ENCODE data around the gene LYST. TPM values are rescaled to one million over a fixed set of nuclear protein-coding genes. Genes with fewer than 3 reads are reported as not detected.
"Not testable (repeated sequence)": the region's sequence is repeated elsewhere in the genome, so short reads cannot be mapped to it uniquely, and the experiment has no call there.

The LYST gene
- 1 to 10 TPM; 2.9 to 6.6 (median 5.0) TPM for polyA plus RNA-seq
- long read RNA-seq, donor 1, result 0 reads
- long read RNA-seq, donor 2, result 0 reads
- long read RNA-seq, donor 3, result 0 reads
- long read RNA-seq, donor 4, result 0 reads
- long read RNA-seq, donor 5, result 0 reads
- long read RNA-seq, donor 6, result 0 reads
- long read RNA-seq, donor 7, result 0 reads
- long read RNA-seq, donor 8, result 0 reads
- long read RNA-seq, donor 9, partial matches to known transcripts, result 0 of 1 reads
- long read RNA-seq, donor 9, other reads (novel, unspliced or antisense), result 0 of 1 reads
- long read RNA-seq, donor 10, partial matches to known transcripts, result 0 of 1 reads
- long read RNA-seq, donor 10, other reads (novel, unspliced or antisense), result 0 of 1 reads

- WGBS, 3 donors, result 0% methylated on average over 58 to 71 of the region's 71 CpGs
- no peaks in the 10 kb centered on the region for H3K9me3 ChIP-seq (ENCODE audit: control insufficient read depth in 2 of 2, insufficient read depth in 1 of 2, low read depth in 1 of 2, low read length in 1 of 2)
- H3K4me3 ChIP-seq (ENCODE audit: low read depth in 1 of 3, low read length in 3 of 3), result peak within 1 kb of the TSS; percentile 83 to 95 (median 85)
- peak within 1 kb of the TSS; percentile 51 to 97 (median 77) for H3K27ac ChIP-seq (ENCODE audit: low read depth in 1 of 3, low read length in 2 of 3)
- no peaks in the 10 kb centered on the region for H3K27me3 ChIP-seq (ENCODE audit: control insufficient read depth in 3 of 3, insufficient read depth in 3 of 3, low read length in 3 of 3)
- H3K4me1 ChIP-seq (ENCODE audit: control insufficient read depth in 3 of 3, insufficient read depth in 2 of 3, low read depth in 1 of 3, low read length in 2 of 3), result peaks cover 0 to 2% (median 0%) of the 10 kb centered on the region in 3 donors
- no peak for FAIRE-seq
- peak in 1 of 2 donors; percentile 56 for DNase-seq
- no peaks in the 10 kb centered on the region for H3K36me3 ChIP-seq (ENCODE audit: control insufficient read depth in 3 of 3, insufficient read depth in 2 of 3, low read depth in 1 of 3, low read length in 3 of 3)
Measured at GRCh38 chr1:235866205-235866912, at the start of gene LYST. Gene LYST (minus strand): TSS chr1:235866906. CDS start chr1:235830417, 36,489 bp downstream.

GRCh38 chr1:235915489-235915888, 48.8 kb upstream of the LYST start:
- FAIRE-seq; H3K27ac ChIP-seq (ENCODE audit: low read depth in 1 of 3, low read length in 2 of 3); H3K27me3 ChIP-seq (ENCODE audit: control insufficient read depth in 3 of 3, insufficient read depth in 3 of 3, low read length in 3 of 3); H3K9me3 ChIP-seq (ENCODE audit: control insufficient read depth in 2 of 2, insufficient read depth in 1 of 2, low read depth in 1 of 2, low read length in 1 of 2); H3K4me3 ChIP-seq (ENCODE audit: low read depth in 1 of 3, low read length in 3 of 3); H3K4me1 ChIP-seq (ENCODE audit: control insufficient read depth in 3 of 3, insufficient read depth in 2 of 3, low read depth in 1 of 3, low read length in 2 of 3); H3K36me3 ChIP-seq (ENCODE audit: control insufficient read depth in 3 of 3, insufficient read depth in 2 of 3, low read depth in 1 of 3, low read length in 3 of 3); DNase-seq: not testable (repeated sequence)
- 93 to 98% (median 97%) methylated on average over 4 of the region's 4 CpGs for WGBS, 3 donors

GRCh38 chr1:235913311-235913710, 46.6 kb upstream of the LYST start:
- FAIRE-seq, result no peak
- Histone ChIP-seq H3K27me3 (ENCODE audit: control insufficient read depth in 3 of 3, insufficient read depth in 3 of 3, low read length in 3 of 3) (no peaks in the 10 kb centered on the region), H3K36me3 (ENCODE audit: control insufficient read depth in 3 of 3, insufficient read depth in 2 of 3, low read depth in 1 of 3, low read length in 3 of 3) (no peaks in the 10 kb centered on the region), H3K27ac (ENCODE audit: low read depth in 1 of 3, low read length in 2 of 3) (no peak overlapping the region), H3K4me3 (ENCODE audit: low read depth in 1 of 3, low read length in 3 of 3) (no peak overlapping the region), H3K4me1 (ENCODE audit: control insufficient read depth in 3 of 3, insufficient read depth in 2 of 3, low read depth in 1 of 3, low read length in 2 of 3) (peaks cover 0 to 11% (median 0%) of the 10 kb centered on the region in 3 donors), H3K9me3 (ENCODE audit: control insufficient read depth in 2 of 2, insufficient read depth in 1 of 2, low read depth in 1 of 2, low read length in 1 of 2) (no peaks in the 10 kb centered on the region)
- DNase-seq, result no peak
- 91 to 97% (median 94%) methylated on average over 1 of the region's 1 CpG for WGBS, 3 donors

GRCh38 chr1:235911876-235912275, 45.2 kb upstream of the LYST start:
- WGBS, 3 donors, result 83 to 87% (median 85%) methylated on average over 6 of the region's 6 CpGs
- Histone ChIP-seq H3K9me3 (ENCODE audit: control insufficient read depth in 2 of 2, insufficient read depth in 1 of 2, low read depth in 1 of 2, low read length in 1 of 2) (no peaks in the 10 kb centered on the region), H3K36me3 (ENCODE audit: control insufficient read depth in 3 of 3, insufficient read depth in 2 of 3, low read depth in 1 of 3, low read length in 3 of 3) (no peaks in the 10 kb centered on the region), H3K27me3 (ENCODE audit: control insufficient read depth in 3 of 3, insufficient read depth in 3 of 3, low read length in 3 of 3) (no peaks in the 10 kb centered on the region), H3K27ac (ENCODE audit: low read depth in 1 of 3, low read length in 2 of 3) (no peak overlapping the region), H3K4me3 (ENCODE audit: low read depth in 1 of 3, low read length in 3 of 3) (no peak overlapping the region), H3K4me1 (ENCODE audit: control insufficient read depth in 3 of 3, insufficient read depth in 2 of 3, low read depth in 1 of 3, low read length in 2 of 3) (peaks cover 0 to 4% (median 0%) of the 10 kb centered on the region in 3 donors)
- DNase-seq (no peak), FAIRE-seq (no peak)

- Histone ChIP-seq H3K4me1 (ENCODE audit: control insufficient read depth in 3 of 3, insufficient read depth in 2 of 3, low read depth in 1 of 3, low read length in 2 of 3) (peaks cover 0 to 4% (median 0%) of the 10 kb centered on the region in 3 donors), H3K36me3 (ENCODE audit: control insufficient read depth in 3 of 3, insufficient read depth in 2 of 3, low read depth in 1 of 3, low read length in 3 of 3) (no peaks in the 10 kb centered on the region), H3K27ac (ENCODE audit: low read depth in 1 of 3, low read length in 2 of 3) (no peak overlapping the region), H3K9me3 (ENCODE audit: control insufficient read depth in 2 of 2, insufficient read depth in 1 of 2, low read depth in 1 of 2, low read length in 1 of 2) (no peaks in the 10 kb centered on the region), H3K27me3 (ENCODE audit: control insufficient read depth in 3 of 3, insufficient read depth in 3 of 3, low read length in 3 of 3) (no peaks in the 10 kb centered on the region), H3K4me3 (ENCODE audit: low read depth in 1 of 3, low read length in 3 of 3) (no peak overlapping the region)
- FAIRE-seq (no peak), DNase-seq (no peak)
- 60 to 79% (median 63%) methylated on average over 5 of the region's 5 CpGs for WGBS, 3 donors
Measured at GRCh38 chr1:235911300-235911662, 44.6 kb upstream of the LYST start.

GRCh38 chr1:235910357-235911299, 43.9 kb upstream of the LYST start:
- FAIRE-seq (no peak), DNase-seq (no peak)
- WGBS, 3 donors, result 44 to 58% (median 50%) methylated on average over 8 of the region's 8 CpGs
- Histone ChIP-seq H3K36me3 (ENCODE audit: control insufficient read depth in 3 of 3, insufficient read depth in 2 of 3, low read depth in 1 of 3, low read length in 3 of 3) (no peaks in the 10 kb centered on the region), H3K4me3 (ENCODE audit: low read depth in 1 of 3, low read length in 3 of 3) (no peak overlapping the region), H3K27me3 (ENCODE audit: control insufficient read depth in 3 of 3, insufficient read depth in 3 of 3, low read length in 3 of 3) (no peaks in the 10 kb centered on the region), H3K27ac (ENCODE audit: low read depth in 1 of 3, low read length in 2 of 3) (peak overlapping the region in 1 of 3 donors; percentile 36), H3K4me1 (ENCODE audit: control insufficient read depth in 3 of 3, insufficient read depth in 2 of 3, low read depth in 1 of 3, low read length in 2 of 3) (peaks cover 0 to 4% (median 0%) of the 10 kb centered on the region in 3 donors), H3K9me3 (ENCODE audit: control insufficient read depth in 2 of 2, insufficient read depth in 1 of 2, low read depth in 1 of 2, low read length in 1 of 2) (no peaks in the 10 kb centered on the region)

- 67 to 75% (median 71%) methylated on average over 8 of the region's 8 CpGs for WGBS, 3 donors
Measured at GRCh38 chr1:235908742-235909520, 42.2 kb upstream of the LYST start.

More at GRCh38 chr1:235908742-235909520, 42.2 kb upstream of the LYST start:
- Histone ChIP-seq H3K27me3 (ENCODE audit: control insufficient read depth in 3 of 3, insufficient read depth in 3 of 3, low read length in 3 of 3) (no peaks in the 10 kb centered on the region), H3K4me1 (ENCODE audit: control insufficient read depth in 3 of 3, insufficient read depth in 2 of 3, low read depth in 1 of 3, low read length in 2 of 3) (peaks cover 0 to 4% (median 0%) of the 10 kb centered on the region in 3 donors), H3K36me3 (ENCODE audit: control insufficient read depth in 3 of 3, insufficient read depth in 2 of 3, low read depth in 1 of 3, low read length in 3 of 3) (no peaks in the 10 kb centered on the region), H3K9me3 (ENCODE audit: control insufficient read depth in 2 of 2, insufficient read depth in 1 of 2, low read depth in 1 of 2, low read length in 1 of 2) (no peaks in the 10 kb centered on the region), H3K27ac (ENCODE audit: low read depth in 1 of 3, low read length in 2 of 3) (peak overlapping the region in 1 of 3 donors; percentile 57), H3K4me3 (ENCODE audit: low read depth in 1 of 3, low read length in 3 of 3) (no peak overlapping the region)
- no peak for FAIRE-seq
- DNase-seq, result no peak

Data from small intestine (tissue), 16 donors.